HEK293T (cell line): ENCODE results near the gene TNNC2.

Experiments
- CTCF ChIA-PET: fragments of 350-600 bp; formaldehyde crosslinking; extraction: SDS; loops from one replicate; lab custom pipeline; 2021; ENCODE audit warnings: antibody characterized with exemption, inconsistent platforms; lab: Yijun Ruan, JAX
- POLR2A ChIA-PET: fragments of 350-600 bp; formaldehyde crosslinking; extraction: SDS; loops from one replicate; lab custom pipeline; 2020; ENCODE audit warnings: antibody characterized with exemption, inconsistent platforms; lab: Yijun Ruan, JAX
- DNase-seq: peaks from one replicate; pipeline ENCODE4 v3.0.0; 2012; ENCODE audit warnings: mixed read lengths; ENCODE audit errors: extremely low spot score
- ARNT ChIP-seq: fragments of 450-650 bp; IDR thresholded peaks from 2 replicates; pipeline ENCODE4 v1.6.1; 2017; ENCODE audit warnings: mild to moderate bottlenecking
- BHLHE40 ChIP-seq: fragments of 450-650 bp; IDR thresholded peaks from 2 replicates; pipeline ENCODE4 v1.6.1; 2016; ENCODE audit warnings: mild to moderate bottlenecking, moderate library complexity, borderline replicate concordance
- CTBP1 ChIP-seq: fragments of 450-650 bp; IDR thresholded peaks from 2 replicates; pipeline ENCODE4 v1.6.1; 2016; ENCODE audit warnings: borderline replicate concordance
- ELF4 ChIP-seq: fragments of 450-650 bp; IDR thresholded peaks from 2 replicates; pipeline ENCODE4 v1.6.1; 2017; ENCODE audit warnings: antibody characterized with exemption
- FOXA1 ChIP-seq: fragments of 450-650 bp; IDR thresholded peaks from 2 replicates; pipeline ENCODE4 v1.6.1; 2016; ENCODE audit warnings: mild to moderate bottlenecking
- FOXK2 ChIP-seq: fragments of 450-650 bp; IDR thresholded peaks from 2 replicates; pipeline ENCODE4 v1.6.1; 2016; ENCODE audit warnings: mild to moderate bottlenecking
- FOXM1 ChIP-seq: fragments of 450-650 bp; IDR thresholded peaks from 2 replicates; pipeline ENCODE4 v1.6.1; 2017; ENCODE audit warnings: mild to moderate bottlenecking, borderline replicate concordance
- HDGF ChIP-seq: fragments of 450-650 bp; IDR thresholded peaks from 2 replicates; pipeline ENCODE4 v1.6.1; 2017; ENCODE audit warnings: antibody characterized with exemption, borderline replicate concordance
- L3MBTL2 ChIP-seq: fragments of 450-650 bp; conservative IDR thresholded peaks from 2 replicates; pipeline ENCODE4 v1.6.1; 2016; ENCODE audit warnings: mild to moderate bottlenecking
- LEF1 ChIP-seq: fragments of 450-650 bp; IDR thresholded peaks from 2 replicates; pipeline ENCODE4 v1.6.1; 2017; ENCODE audit warnings: mild to moderate bottlenecking, borderline replicate concordance
- NFRKB ChIP-seq: fragments of 450-650 bp; IDR thresholded peaks from 2 replicates; pipeline ENCODE4 v1.6.1; 2016; ENCODE audit warnings: mild to moderate bottlenecking, moderate library complexity
- PKNOX1 ChIP-seq: fragments of 450-650 bp; IDR thresholded peaks from 2 replicates; pipeline ENCODE4 v1.6.1; 2016
- SP1 ChIP-seq: fragments of 450-650 bp; IDR thresholded peaks from 2 replicates; pipeline ENCODE4 v1.6.1; 2017
- SUZ12 ChIP-seq: fragments of 450-650 bp; IDR thresholded peaks from 2 replicates; pipeline ENCODE4 v1.6.1; 2016; ENCODE audit warnings: mild to moderate bottlenecking
- TARDBP ChIP-seq: fragments of 450-650 bp; IDR thresholded peaks from 2 replicates; pipeline ENCODE4 v1.6.1; 2016
- ZNF384 ChIP-seq: fragments of 450-650 bp; IDR thresholded peaks from 2 replicates; pipeline ENCODE4 v1.6.1; 2016

The TNNC2 gene

GRCh38 chr20:45817376-45818194, 9.5 kb downstream of the TNNC2 start:
- no peak for DNase-seq
- ChIA-PET POLR2A (interaction anchor here (0.9 to 1.3 kb wide), 5 partner anchors 9 to 116 kb away, joined by 3 read pairs; partner anchors contain the start of gene SNX21), CTCF (no interaction called here)
- TF ChIP-seq ARNT (no peak), LEF1 (no peak), NFRKB (no peak), PKNOX1 (no peak), ZNF384 (no peak), FOXA1 (no peak), L3MBTL2 (no peak), CTBP1 (no peak), SUZ12 (no peak)

- no peak for TF ChIP-seq L3MBTL2
- no peak for TF ChIP-seq BHLHE40
- no peak for TF ChIP-seq TARDBP
- no peak for TF ChIP-seq NFRKB
- TF ChIP-seq PKNOX1, result no peak
- no peak for TF ChIP-seq SUZ12
- TF ChIP-seq CTBP1, result no peak
- no peak for TF ChIP-seq ELF4
- TF ChIP-seq FOXK2, result no peak
- TF ChIP-seq ARNT, result no peak
- CTCF ChIA-PET, result no interaction called here
Measured at GRCh38 chr20:45816951-45817350, 10.2 kb downstream of the TNNC2 start.

GRCh38 chr20:45814314-45814713, 12.8 kb downstream of the TNNC2 start:
- CTCF ChIA-PET, result no interaction called here
- TF ChIP-seq LEF1 (no peak), SUZ12 (no peak), ZNF384 (no peak), FOXK2 (no peak), FOXM1 (no peak), HDGF (no peak), CTBP1 (no peak)
- DNase-seq, result no peak
- POLR2A ChIA-PET, result interaction anchor here (0.8 to 3.5 kb wide), 4 partner anchors 8 to 120 kb away, joined by 3 to 10 read pairs (median 8); partner anchors contain the start of genes PCIF1 and SNX21

More at GRCh38 chr20:45816951-45817350, 10.2 kb downstream of the TNNC2 start:
- DNase-seq, result no peak
- POLR2A ChIA-PET, result interaction anchor here (0.9 to 1.3 kb wide), 4 partner anchors 16 to 117 kb away, joined by 3 read pairs; partner anchors contain the start of gene SNX21

GRCh38 chr20:45813489-45813888, 13.6 kb downstream of the TNNC2 start:
- no peak for DNase-seq
- ChIA-PET CTCF (no interaction called here), POLR2A (interaction anchor here (0.8 to 3.5 kb wide), 7 partner anchors 8 to 121 kb away, joined by 3 to 10 read pairs (median 4); partner anchors contain the start of genes PCIF1 and SNX21)
- no peak for TF ChIP-seq BHLHE40
- no peak for TF ChIP-seq CTBP1
- no peak for TF ChIP-seq L3MBTL2
- TF ChIP-seq SUZ12, result no peak
- no peak for TF ChIP-seq NFRKB
- TF ChIP-seq ZNF384, result no peak
- TF ChIP-seq ELF4, result no peak
- TF ChIP-seq FOXK2, result no peak
- TF ChIP-seq TARDBP, result no peak
- no peak for TF ChIP-seq FOXA1
- no peak for TF ChIP-seq LEF1
- no peak for TF ChIP-seq ARNT
- no peak for TF ChIP-seq PKNOX1
- no peak for TF ChIP-seq FOXM1
- TF ChIP-seq HDGF, result no peak

GRCh38 chr20:45813006-45813340, 14.1 kb downstream of the TNNC2 start:
- CTCF ChIA-PET, result interaction anchor here (0.7 kb wide), 1 partner anchor 315 kb away, joined by 3 read pairs; no protein-coding TSS in a partner anchor
- POLR2A ChIA-PET, result interaction anchor here (0.8 to 3.5 kb wide), 7 partner anchors 8 to 121 kb away, joined by 3 to 10 read pairs (median 4); partner anchors contain the start of genes ACOT8, PCIF1, SNX21 and ZSWIM3

More at GRCh38 chr20:45813006-45813340, 14.1 kb downstream of the TNNC2 start:
- DNase-seq, result no peak
- TF ChIP-seq FOXA1, result no peak
- TF ChIP-seq HDGF, result no peak
- no peak for TF ChIP-seq L3MBTL2
- no peak for TF ChIP-seq ZNF384
- TF ChIP-seq SP1, result no peak
- TF ChIP-seq TARDBP, result no peak
- no peak for TF ChIP-seq ARNT
- TF ChIP-seq NFRKB, result no peak
- no peak for TF ChIP-seq SUZ12
